Thoracic aorta (tissue), 2 donors: ENCODE results near the gene GNG8. TPM values are rescaled to one million over a fixed set of nuclear protein-coding genes. Genes with fewer than 3 reads are reported as not detected.

Experiments
- ATAC-seq: fragments of 150-250 bp; one replicate; pipeline ENCODE4 v1.8.0; 2017; ENCODE audit warnings: low read depth; ENCODE audit not compliant: insufficient number of reproducible peaks, low FRiP score
- DNase-seq: peaks from one replicate; pipeline ENCODE4 v3.0.0-alpha.2; 2020; ENCODE audit warnings: low spot score
- H3K27ac ChIP-seq, 2 donors: fragments of 200-600 bp; sonication (generic); 1 replicate in 1 of 2; 2 replicates in 1 of 2; pipeline ENCODE4 v1.5.1; 2016; ENCODE audit warnings: mild to moderate bottlenecking in 2 of 2, moderate library complexity in 2 of 2
- H3K27me3 ChIP-seq: fragments of 200-600 bp; sonication (generic); replicated peaks from 2 replicates; pipeline ENCODE4 v1.6.0; 2016; ENCODE audit warnings: mild to moderate bottlenecking; ENCODE audit not compliant: insufficient read depth
- H3K36me3 ChIP-seq: fragments of 200-600 bp; sonication (generic); one replicate; pipeline ENCODE4 v1.5.1; 2016
- H3K4me1 ChIP-seq, 2 donors: fragments of 200-600 bp; sonication (generic); 1 replicate in 1 of 2; 2 replicates in 1 of 2; pipeline versions ENCODE4 v1.5.1 to v1.6.0; 2016; ENCODE audit warnings: low read depth in 2 of 2, mild to moderate bottlenecking in 1 of 2; ENCODE audit not compliant: control insufficient read depth in 1 of 2
- H3K4me3 ChIP-seq: fragments of 200-600 bp; sonication (generic); 2 replicates; pipeline ENCODE4 v1.5.1; 2016; ENCODE audit warnings: mild to moderate bottlenecking
- H3K9me3 ChIP-seq: fragments of 200-600 bp; sonication (generic); 2 replicates; pipeline ENCODE4 v1.5.1; 2016
- CTCF ChIP-seq: fragments of 200-600 bp; sonication (generic); IDR thresholded peaks from one replicate; pipeline ENCODE4 v1.5.1; 2019; ENCODE audit warnings: antibody characterized with exemption
- total RNA-seq, 2 donors: library from RNA; depleted of rRNA; stranded (reverse); fragments of >200 nt; gene quantifications; one replicate each; pipeline versions ENCODE4 v1.1.0 to v1.2.3, GENCODE V29; 2016

The GNG8 gene
- total RNA-seq, 2 donors from 2014 or later: not detected

- Histone ChIP-seq H3K9me3 (no peaks in the 10 kb centered on the region), H3K4me1 (peaks cover 14 to 42% of the 10 kb centered on the region in 2 donors), H3K27me3 (no peaks in the 10 kb centered on the region), H3K36me3 (no peaks in the 10 kb centered on the region), H3K27ac (peak overlapping the region; percentile 89 to 92), H3K4me3 (peak overlapping the region; percentile 97)
- DNase-seq: no peak
- TF ChIP-seq CTCF: no peak
- ATAC-seq: no peak
These were observed 24.1 kb upstream of the GNG8 start for GRCh38 chr19:46660008-46660517.

- peak overlapping the region; percentile 97 for H3K4me3 ChIP-seq
- DNase-seq (no peak), ATAC-seq (no peak)
- H3K4me1 ChIP-seq: peaks cover 19 to 49% of the 10 kb centered on the region in 2 donors
- H3K27ac ChIP-seq: peak overlapping the region; percentile 89 to 92
- no peak for TF ChIP-seq CTCF
- H3K9me3 ChIP-seq: no peaks in the 10 kb centered on the region
- H3K36me3 ChIP-seq: no peaks in the 10 kb centered on the region
- no peaks in the 10 kb centered on the region for H3K27me3 ChIP-seq
These were observed 23.4 kb upstream of the GNG8 start for GRCh38 chr19:46659151-46660007.

GRCh38 chr19:46656541-46656940, 20.5 kb upstream of the GNG8 start:
- Histone ChIP-seq H3K36me3 (peaks cover 9% of the 10 kb centered on the region), H3K4me1 (peaks cover 24 to 70% of the 10 kb centered on the region in 2 donors), H3K4me3 (no peak overlapping the region), H3K27me3 (no peaks in the 10 kb centered on the region), H3K27ac (peak overlapping the region; percentile 55 to 95), H3K9me3 (no peaks in the 10 kb centered on the region)
- DNase-seq (no peak), ATAC-seq (no peak)
- TF ChIP-seq CTCF: no peak

- TF ChIP-seq CTCF: no peak
- peaks cover 23 to 69% of the 10 kb centered on the region in 2 donors for H3K4me1 ChIP-seq
- peak; percentile 51 for ATAC-seq
- no peak for DNase-seq
- H3K9me3 ChIP-seq: no peaks in the 10 kb centered on the region
- H3K27ac ChIP-seq: peak overlapping the region; percentile 95 to 96
- H3K4me3 ChIP-seq: peak overlapping the region; percentile 60
- peaks cover 13% of the 10 kb centered on the region for H3K36me3 ChIP-seq
- no peaks in the 10 kb centered on the region for H3K27me3 ChIP-seq
These were observed 18.7 kb upstream of the GNG8 start for GRCh38 chr19:46654621-46655152.

GRCh38 chr19:46650445-46650844, 14.4 kb upstream of the GNG8 start:
- DNase-seq (no peak), ATAC-seq (no peak)
- peaks cover 27 to 58% of the 10 kb centered on the region in 2 donors for H3K4me1 ChIP-seq
- TF ChIP-seq CTCF: no peak
- H3K4me3 ChIP-seq: no peak overlapping the region
- H3K27ac ChIP-seq: peak overlapping the region; percentile 35 to 54
- peaks cover 20% of the 10 kb centered on the region for H3K36me3 ChIP-seq
- no peaks in the 10 kb centered on the region for H3K9me3 ChIP-seq
- no peaks in the 10 kb centered on the region for H3K27me3 ChIP-seq
